Heart left ventricle (tissue), 13 donors: Measurements from ENCODE around the gene DSTN.

Experiments used
- CTCF ChIP-seq, 12 donors: fragments of 200-600 bp; sonication (generic) in 4 of 12; IDR thresholded peaks; one replicate each; pipeline versions ENCODE4 v1.5.0 to v1.8.0; 2018 to 2022; ENCODE audit warnings: antibody characterized with exemption in 12 of 12, mild to moderate bottlenecking in 5 of 12
- POLR2A ChIP-seq, 2 donors: fragments of 450-650 bp; IDR thresholded peaks; one replicate each; pipeline ENCODE4 v1.6.1; 2017; ENCODE audit warnings: antibody characterized with exemption in 2 of 2, mild to moderate bottlenecking in 2 of 2, moderate library complexity in 2 of 2
- donor health status: ischemic (EF 13 %, LVEDD 7.1; RV severe dilation, severe dysfunction).
- donor health status: DM: no; HTN: yes; CAD: no.
- donor health status: DM: no; HTN: no; CAD: no.
- donor health status: ischemic (EF 25% LVEDD 6.9; RV normal size, moderate dysfunction).
- donor health status: ischemic (EF 25% LVEDD 5.7; RV mildly dilated, moderate dysfunction).
- donor health status: ischemic (EF 35%, LVEDD 5.7; RV mildly dilated, moderate dysfunction).
- donor health status: nonischemic (EF 11% LVEDD 7.7; RV severe dilation, severe dysfunction).
- donor health status: DM: yes; HTN: yes; CAD: no.
- donor health status: PGD.
- donor health status: ischemic (EF 29% LVEDD 5.4; RV normal size, mild dysfunction).
- donor health status: nonischemic (EF 23%, LVEDD 6.1; RV moderate dilation, normal function).

DNA sequence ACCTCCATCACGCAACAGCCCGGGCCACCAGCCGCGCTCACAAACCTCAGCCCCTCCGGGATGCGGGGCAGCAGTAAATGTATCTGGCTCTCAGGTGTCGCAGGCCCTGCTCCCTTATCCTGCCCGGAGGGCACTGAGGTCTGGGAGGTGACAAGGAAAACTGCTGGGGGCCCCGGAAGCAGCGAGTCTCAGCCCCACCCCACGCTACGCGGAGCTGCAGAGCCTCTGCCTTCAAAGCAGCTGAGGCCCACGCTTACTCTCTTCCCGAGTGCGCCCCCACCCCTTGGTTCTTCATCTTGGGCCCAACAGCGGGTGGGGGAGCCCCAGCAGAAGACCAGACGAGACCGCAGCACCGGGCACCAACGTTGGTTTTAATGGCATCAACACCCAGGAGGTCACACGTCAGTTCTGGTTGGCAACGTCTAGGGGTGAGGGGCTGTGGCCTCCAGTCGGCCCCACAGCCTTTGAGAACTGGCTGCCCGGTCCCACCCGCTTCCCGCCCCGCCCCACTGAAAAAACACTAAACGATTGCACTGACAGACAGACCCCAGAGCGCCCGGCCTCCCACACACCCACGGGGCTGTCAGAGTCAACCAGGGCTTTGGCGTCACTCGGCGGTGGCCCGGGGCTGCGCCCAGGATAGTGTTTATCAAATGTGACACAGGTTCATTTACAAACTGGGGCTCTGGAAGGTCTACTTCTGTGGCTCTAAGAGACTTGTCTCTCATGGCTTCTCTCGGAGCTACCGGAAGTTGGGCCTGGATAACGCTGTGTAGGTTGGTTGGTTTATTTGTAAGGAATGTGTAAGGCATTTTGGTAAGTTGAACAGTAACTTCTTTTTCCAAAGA, 43.7 kb downstream of the DSTN start:
- TF ChIP-seq POLR2A (IDR thresholded peaks at IDR 0.05) (no peak), CTCF (IDR thresholded peaks at IDR 0.05) (no peak)
